AG09309 (cell line): ENCODE results near the gene TMEM225B.
"Not testable (repeated sequence)": the region's sequence is repeated elsewhere in the genome, so short reads cannot be mapped to it uniquely, and the experiment has no call there.

ENCODE experiments used
- DNase-seq: peaks from one replicate; pipeline ENCODE4 v3.0.0-alpha.2; 2010; ENCODE audit warnings: low read depth
- H3K4me3 ChIP-seq: 2 replicates; pipeline ENCODE4 v1.5.1; 2011; ENCODE audit warnings: mild to moderate bottlenecking, low read depth, low read length, moderate library complexity; ENCODE audit not compliant: control insufficient read depth
- CTCF ChIP-seq: IDR thresholded peaks from 2 replicates; pipeline ENCODE4 v1.5.1; 2011; ENCODE audit warnings: mild to moderate bottlenecking, low read depth, low read length, inconsistent platforms; ENCODE audit not compliant: insufficient read depth, control insufficient read depth; ENCODE audit errors: missing control alignments

Gene TMEM225B

DNA sequence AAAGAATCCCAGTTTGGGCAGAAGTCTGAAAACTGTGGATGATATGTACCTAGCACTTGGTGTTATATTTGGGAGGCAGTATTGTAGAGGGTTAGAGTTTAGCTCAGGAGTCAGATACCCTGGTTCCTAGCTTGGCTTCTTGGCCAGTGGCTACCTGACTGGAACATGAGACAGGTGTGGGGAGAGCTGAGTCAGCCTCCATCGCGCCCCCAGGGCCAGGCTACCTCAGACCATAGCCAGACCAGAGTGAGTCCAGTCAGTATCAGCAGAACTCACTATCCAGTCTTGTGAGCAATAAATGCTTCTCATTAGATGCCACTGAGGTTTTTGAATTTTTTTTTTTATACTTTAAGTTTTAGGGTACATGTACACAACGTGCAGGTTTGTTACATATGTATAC is 55.7 kb downstream of the TMEM225B start:
- DNase-seq, result no peak
- no peak for TF ChIP-seq CTCF
- no peak overlapping the region for H3K4me3 ChIP-seq

GRCh38 chr7:99654626-99655025 is 56.6 kb downstream of the TMEM225B start:
- not testable (repeated sequence) for DNase-seq, H3K4me3 ChIP-seq

- H3K4me3 ChIP-seq, DNase-seq: not testable (repeated sequence)
Observed at GRCh38 chr7:99657879-99658278, 59.8 kb downstream of the TMEM225B start.
